Measurements from ENCODE around the gene LGALS9.
"Not testable (repeated sequence)": the region's sequence is repeated elsewhere in the genome, so short reads cannot be mapped to it uniquely, and the experiment has no call there.

The LGALS9 gene

GRCh38 chr17:27650836-27651235 is 19.8 kb downstream of the LGALS9 start:
- no peak for DNase-seq (ENCODE audit: extremely low read depth in 1 of 2, low read depth in 1 of 2)

GRCh38 chr17:27651411-27652345 is 20.7 kb downstream of the LGALS9 start:
- peak; percentile 33 to 45 for DNase-seq (ENCODE audit: extremely low read depth in 1 of 2, low read depth in 1 of 2)

GRCh38 chr17:27653449-27653971 is 22.5 kb downstream of the LGALS9 start:
- DNase-seq (ENCODE audit: extremely low read depth in 1 of 2, low read depth in 1 of 2): not testable (repeated sequence)

DNA sequence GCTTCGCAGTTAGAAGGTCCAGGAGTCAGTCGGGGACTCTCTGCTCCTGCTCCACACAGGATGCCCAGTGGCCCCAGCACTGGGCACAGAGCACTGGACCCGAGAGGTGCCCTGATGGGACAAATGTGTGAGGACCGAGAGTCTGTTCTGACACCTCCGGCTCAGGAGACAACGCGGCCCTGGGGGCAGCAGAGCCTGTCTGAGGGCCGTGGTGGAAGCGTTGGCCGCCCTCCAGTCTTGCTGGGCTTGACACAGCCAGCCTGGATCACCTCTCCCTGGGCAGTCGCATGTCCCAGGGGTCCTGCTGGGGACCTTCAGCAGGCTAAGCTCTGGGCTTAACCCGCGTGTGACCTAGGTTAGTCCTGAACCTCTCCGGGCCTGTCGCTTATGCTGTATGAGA is 23.1 kb downstream of the LGALS9 start:
- DNase-seq (ENCODE audit: extremely low read depth in 1 of 2, low read depth in 1 of 2): no peak

DNA sequence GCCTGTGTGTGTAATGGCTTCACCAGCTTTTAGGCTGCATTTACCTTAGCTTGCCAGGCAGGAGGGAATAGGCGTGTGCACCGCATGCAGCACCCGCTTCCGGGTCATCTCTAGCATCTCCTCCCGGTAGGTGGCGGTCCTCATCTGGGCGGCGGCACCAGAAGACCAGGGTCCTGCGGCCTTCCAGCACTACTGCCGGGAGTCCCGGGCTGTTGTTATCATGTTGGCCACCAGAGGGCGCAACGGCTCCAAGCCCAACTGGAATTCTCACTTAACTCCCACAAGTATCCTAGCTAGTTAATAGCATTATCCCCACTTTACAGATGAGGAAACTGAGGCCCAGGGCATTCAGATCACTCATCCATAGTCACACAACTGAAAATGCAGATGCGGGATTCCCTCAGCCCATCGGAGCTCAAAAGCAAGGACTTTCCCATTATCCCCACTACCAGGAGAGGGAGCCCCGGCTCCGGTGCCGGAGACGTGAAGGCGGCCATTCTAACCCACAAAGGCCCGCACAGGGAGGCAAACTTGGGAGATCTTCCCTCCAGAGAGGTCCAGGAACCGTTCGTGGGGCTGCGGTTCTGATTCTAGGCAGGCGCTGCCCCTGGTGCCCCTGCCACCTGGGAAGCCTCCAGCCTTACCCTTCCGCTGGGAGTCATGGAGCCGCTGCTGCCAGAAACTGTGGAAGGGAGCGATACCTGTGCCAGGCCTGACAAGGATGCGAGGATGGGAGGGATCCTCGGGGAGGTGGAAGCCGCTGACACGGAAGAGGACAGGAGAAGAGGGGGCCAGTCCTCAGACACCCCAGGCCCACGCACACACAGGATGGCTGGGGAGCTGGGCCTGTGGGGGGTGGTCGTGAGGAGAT is 23.9 kb downstream of the LGALS9 start:
- peak; percentile 45 to 72 for DNase-seq (ENCODE audit: extremely low read depth in 1 of 2, low read depth in 1 of 2)

DNA sequence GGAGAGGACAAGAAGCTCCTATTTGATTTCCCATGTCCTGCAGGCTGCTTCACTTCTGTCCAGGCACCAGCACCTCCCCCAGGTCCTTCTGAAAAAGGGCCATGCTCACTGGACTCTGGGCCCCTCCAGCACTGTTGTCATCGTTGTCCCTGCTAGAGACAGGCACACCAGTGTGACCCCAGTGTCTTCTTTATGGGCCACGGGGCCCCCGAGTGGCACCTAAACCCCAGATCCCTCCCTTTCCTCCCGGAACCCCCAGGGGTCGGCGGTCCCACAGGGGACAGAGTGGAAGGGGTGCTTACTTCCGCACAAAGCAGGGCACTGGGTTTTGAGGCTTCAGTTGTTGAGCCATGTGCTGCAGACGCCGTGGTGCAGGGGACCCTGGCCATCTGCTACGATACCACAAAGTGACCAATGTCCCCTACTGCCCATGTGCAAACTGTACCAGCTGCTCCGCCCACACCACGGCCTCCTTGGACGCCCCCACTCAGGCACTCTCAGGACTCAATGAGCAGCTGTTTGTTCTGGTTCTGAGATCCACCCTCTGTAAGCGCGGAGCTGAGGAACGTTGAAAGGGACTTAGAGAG is 24.6 kb downstream of the LGALS9 start:
- DNase-seq (ENCODE audit: extremely low read depth in 1 of 2, low read depth in 1 of 2): not testable (repeated sequence)

GRCh38 chr17:27656620-27657019 is 25.6 kb downstream of the LGALS9 start:
- not testable (repeated sequence) for DNase-seq (ENCODE audit: extremely low read depth in 1 of 2, low read depth in 1 of 2)

DNA sequence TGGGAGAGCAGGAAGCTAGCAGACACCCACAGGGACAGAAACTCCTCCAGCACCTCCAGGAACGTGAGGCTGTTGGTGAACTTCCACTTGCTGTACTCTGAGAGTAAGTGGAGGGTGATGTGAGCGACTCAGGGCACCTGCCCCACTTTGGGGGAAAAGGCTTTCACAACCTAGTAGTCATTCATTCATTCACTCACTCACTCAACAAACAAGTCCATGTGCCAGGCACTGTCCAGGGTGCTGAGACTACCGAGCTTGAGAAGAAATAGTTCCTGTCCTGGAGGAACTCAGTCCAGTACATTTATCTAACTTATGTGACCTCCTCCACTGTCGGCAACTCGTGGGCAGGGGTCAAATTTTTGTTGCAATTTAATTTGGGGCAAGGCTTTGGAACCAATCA is 26.6 kb downstream of the LGALS9 start:
- DNase-seq (ENCODE audit: extremely low read depth in 1 of 2, low read depth in 1 of 2): no peak

GRCh38 chr17:27659683-27660082 is 28.7 kb downstream of the LGALS9 start:
- no peak for DNase-seq (ENCODE audit: extremely low read depth in 1 of 2, low read depth in 1 of 2)

- no peak for DNase-seq (ENCODE audit: extremely low read depth in 1 of 2, low read depth in 1 of 2)
Observed at GRCh38 chr17:27660436-27660835, 29.4 kb downstream of the LGALS9 start.

GRCh38 chr17:27663936-27664605 is 33.1 kb downstream of the LGALS9 start:
- DNase-seq (ENCODE audit: extremely low read depth in 1 of 2, low read depth in 1 of 2): no peak

DNA sequence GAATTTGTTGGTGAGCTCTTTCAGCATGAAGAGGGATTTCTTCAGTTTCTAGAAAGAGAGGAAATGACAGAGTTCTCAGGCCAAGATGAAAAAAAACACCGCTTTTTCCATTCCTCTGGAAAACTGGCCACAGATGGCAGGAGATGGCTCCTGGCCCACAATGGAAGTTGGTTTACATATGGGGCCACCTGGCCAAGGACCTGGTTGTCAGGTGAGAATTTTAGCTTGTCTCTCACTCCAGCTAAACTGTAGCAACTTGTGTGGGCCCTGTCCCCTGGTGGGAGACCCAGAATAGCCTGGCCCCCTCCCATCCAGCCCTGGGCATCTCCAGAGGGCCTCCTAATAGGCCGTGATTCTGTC is 33.6 kb downstream of the LGALS9 start:
- DNase-seq (ENCODE audit: extremely low read depth in 1 of 2, low read depth in 1 of 2): no peak

GRCh38 chr17:27665549-27665948 is 34.6 kb downstream of the LGALS9 start:
- DNase-seq (ENCODE audit: extremely low read depth in 1 of 2, low read depth in 1 of 2): no peak

DNA sequence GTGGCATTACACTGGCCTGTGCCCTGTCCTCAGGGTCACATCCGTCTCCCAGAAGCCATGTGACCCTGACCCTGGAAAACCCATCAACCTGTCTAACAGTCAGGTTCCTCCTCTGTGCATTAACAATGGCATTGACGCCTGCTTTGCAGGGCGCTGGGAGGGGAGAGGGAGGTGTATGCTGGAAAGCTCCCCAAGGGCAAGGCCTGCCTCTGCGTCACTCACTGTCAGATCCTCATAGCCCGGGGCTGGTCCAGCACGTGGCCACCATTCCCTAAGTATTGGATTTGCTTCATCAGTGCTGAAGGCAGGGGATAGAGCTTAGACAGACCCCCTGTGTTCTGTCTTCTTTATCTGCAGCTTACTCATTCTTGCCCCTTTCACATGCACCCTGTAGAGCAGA is 35.3 kb downstream of the LGALS9 start:
- not testable (repeated sequence) for DNase-seq (ENCODE audit: extremely low read depth in 1 of 2, low read depth in 1 of 2)

DNA sequence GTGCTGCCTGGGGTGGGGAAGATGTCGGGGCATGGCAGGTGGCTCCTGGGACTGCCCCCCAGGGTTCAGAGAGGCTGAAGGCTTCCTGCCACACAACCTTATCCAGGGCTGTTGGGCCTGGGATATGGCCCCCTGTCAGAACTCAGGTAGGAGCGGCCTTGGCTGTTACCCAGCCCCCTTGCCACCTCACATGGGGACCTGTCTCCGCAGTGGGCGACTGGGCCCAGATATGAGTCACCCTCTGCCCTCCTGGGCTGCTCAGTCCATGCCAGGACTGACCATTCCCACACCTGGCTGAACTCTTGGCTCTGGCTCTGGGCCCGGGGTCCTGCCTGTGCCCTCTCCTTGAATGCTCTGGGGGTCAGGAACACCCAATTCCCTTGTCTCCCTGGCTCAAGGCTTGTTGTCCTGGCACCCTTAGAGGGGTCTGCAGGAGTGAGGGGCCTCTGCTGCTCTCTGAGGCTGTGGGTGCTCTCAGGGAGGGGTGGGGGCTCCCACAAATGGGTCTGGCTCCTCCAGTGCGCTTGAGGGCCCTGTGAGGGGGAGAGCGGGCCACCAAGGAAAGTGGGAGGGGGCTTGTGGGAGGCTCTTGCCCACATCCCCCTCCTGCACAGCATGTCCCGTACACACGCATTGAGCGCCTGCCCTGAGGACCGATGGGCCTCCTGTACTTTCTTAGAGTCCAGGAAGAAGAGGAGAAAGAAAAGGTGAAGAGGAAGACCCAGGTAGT is 36.0 kb downstream of the LGALS9 start:
- DNase-seq (ENCODE audit: extremely low read depth in 1 of 2, low read depth in 1 of 2): no peak

DNA sequence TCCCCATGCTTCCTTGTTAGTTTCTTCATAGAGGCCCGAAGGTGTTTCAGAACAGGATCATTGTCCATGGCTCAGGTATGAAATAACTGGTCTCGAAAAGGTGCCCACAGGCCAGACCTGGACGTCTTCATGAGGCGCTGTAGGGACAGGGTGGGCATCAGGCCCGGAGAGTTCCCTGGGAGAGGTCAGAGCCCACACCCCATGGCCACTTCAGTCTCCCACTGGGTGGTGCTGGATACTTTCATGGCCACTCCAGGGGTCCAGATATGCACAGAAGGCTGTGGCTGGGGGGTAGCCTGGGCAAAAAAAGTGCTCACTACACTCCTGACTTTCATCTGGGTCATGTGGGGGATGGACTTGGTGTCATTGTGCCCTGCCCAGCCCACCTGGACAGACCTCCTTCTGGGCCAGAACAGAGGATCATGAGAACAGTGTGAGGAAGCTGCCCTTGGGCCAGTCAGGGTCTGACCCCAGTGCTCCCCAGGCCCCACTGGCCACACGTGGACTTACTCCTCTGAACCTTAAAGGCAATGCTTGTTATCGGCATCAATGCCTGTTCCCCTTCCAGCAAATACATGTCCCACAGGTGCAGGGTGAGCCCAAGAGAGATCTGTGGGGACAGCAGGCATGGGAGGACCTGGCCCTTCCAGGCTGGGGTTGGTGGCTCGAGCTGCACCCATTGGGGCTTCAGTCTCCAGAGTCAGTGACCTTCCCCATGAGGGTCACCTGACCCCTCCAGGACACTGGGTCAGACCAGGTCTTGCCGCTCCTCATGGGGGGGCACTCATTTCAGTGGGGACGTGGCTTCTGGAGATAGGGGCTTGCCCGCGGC is 36.9 kb downstream of the LGALS9 start:
- no peak for DNase-seq (ENCODE audit: extremely low read depth in 1 of 2, low read depth in 1 of 2)

DNA sequence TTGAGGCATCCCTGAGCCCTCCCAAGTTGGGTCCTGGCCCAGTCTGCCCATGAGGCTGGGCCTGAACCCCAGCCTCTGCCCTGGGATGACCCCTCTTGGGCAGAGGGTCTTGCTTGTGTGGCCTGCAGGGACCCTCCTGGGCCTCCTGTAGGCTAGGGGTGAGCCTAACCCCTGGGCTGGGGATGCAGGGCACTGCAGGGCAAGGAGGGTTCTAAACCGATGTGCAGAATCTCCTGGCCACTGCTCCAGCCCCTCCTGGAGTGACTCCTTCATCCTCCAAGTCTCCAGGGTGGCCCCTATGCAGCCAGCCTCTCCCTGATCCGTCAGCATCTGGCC is 37.5 kb downstream of the LGALS9 start:
- DNase-seq (ENCODE audit: extremely low read depth in 1 of 2, low read depth in 1 of 2): no peak

DNA sequence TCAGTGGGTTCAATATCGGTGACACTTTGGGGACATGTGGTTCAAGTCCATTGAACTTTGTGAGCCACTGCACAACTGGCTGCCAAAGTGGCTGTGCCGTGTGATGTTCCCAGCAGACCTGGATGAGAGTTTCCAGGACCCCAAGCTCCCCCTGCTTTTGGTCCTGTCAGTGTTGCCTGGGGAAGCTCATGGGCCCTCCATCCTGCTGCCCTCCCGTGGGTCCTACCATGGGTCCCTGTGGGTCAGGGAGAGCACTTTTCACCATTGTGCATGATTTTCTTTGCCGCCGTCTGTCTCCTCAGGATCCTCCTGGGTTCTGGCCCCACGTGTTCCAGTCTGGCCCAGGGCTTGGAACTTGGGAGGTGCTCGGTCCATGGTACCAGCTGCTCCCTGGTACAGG is 38.1 kb downstream of the LGALS9 start:
- DNase-seq (ENCODE audit: extremely low read depth in 1 of 2, low read depth in 1 of 2): no peak

DNA sequence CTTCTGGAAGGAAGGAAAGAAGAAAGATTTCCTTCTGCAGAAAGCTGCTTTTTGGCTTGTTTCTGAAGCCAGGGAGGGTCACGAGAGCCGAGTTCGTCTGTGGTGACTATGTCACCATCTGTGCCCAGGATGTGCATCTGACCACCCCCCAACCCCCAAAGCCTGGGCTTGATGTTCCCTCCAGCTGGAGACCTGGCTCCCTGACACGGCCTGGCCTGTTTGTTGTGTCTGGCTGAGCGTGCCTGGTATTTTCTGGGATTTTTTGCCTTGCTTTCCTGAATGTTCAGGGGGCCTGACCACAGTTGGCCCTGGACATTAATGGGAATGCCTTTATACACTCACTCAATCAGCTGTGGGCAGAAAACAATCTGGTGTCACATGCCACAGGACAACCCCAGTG is 38.9 kb downstream of the LGALS9 start:
- DNase-seq (ENCODE audit: extremely low read depth in 1 of 2, low read depth in 1 of 2): no peak

Measured in stimulated activated CD8-positive, alpha-beta memory T cell treated with anti-CD3 and anti-CD28 coated beads, Interleukin-7, amount 100 ng/mL, for 48 hours (primary cell).